ENCODE measurements around the gene SYP.
A peak's percentile ranks its signal among the peaks of the same experiment; 100 is the strongest.

DNA sequence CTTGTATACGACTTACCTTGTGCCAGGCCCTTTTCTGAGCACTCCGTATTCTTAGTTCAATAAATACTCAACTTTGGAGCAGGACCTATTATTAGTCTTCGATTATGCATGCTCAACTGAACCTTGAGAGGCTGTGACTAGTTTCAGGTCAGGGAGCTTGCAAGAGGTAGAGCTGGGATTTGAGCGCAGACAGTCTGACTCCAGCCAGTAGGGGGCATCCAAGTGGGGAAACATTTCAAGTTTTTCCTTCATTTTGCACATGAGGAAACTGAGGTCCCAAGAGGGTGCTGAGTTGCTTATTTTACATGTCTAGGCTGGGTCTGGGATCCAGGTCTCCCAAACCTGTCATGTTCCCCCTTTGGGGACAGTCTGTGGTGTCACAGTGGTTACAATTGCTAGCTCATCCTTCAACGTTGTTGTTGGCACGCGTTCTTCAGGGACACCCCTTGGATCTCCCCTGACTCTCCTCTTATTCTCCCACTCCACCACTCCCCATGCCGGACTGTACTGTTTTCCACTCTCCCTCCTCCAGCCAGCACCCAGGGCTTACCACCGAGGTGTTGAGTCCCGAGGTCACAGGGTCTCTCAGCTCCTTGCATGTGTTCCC, 7.2 kb downstream of the SYP start:
- TF ChIP-seq, protein P1, sequence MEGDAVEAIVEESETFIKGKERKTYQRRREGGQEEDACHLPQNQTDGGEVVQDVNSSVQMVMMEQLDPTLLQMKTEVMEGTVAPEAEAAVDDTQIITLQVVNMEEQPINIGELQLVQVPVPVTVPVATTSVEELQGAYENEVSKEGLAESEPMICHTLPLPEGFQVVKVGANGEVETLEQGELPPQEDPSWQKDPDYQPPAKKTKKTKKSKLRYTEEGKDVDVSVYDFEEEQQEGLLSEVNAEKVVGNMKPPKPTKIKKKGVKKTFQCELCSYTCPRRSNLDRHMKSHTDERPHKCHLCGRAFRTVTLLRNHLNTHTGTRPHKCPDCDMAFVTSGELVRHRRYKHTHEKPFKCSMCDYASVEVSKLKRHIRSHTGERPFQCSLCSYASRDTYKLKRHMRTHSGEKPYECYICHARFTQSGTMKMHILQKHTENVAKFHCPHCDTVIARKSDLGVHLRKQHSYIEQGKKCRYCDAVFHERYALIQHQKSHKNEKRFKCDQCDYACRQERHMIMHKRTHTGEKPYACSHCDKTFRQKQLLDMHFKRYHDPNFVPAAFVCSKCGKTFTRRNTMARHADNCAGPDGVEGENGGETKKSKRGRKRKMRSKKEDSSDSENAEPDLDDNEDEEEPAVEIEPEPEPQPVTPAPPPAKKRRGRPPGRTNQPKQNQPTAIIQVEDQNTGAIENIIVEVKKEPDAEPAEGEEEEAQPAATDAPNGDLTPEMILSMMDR (conservative IDR thresholded peaks at IDR 0.05): peak; percentile 54
- no peak for TF ChIP-seq EZH2 (IDR thresholded peaks at IDR 0.05; ENCODE audit: low read depth)
